ENCODE results near the gene PBRM1. TPM values are rescaled to one million over a fixed set of nuclear protein-coding genes. Genes with fewer than 3 reads are reported as not detected.

PBRM1 gene
- total RNA-seq, 1 donor from 2014 or later: 192 TPM

DNA sequence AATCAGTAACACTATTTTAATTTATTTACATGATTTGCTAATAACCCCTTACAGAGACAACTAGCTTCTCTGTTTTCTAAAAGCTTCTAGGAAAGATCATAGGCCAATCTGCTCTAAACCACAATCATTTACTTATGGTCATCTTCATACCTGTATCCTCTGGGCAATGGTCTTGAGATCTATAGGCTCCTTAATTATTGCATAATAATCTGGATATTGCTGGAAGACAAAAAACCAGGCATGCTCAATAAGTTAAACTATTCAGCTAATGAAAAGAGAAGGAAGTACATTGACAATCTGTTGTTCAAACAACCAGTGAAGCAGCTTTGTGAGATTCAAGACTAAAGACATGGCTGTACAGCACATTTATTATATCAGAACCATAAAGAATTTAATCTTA, 34.1 kb downstream of the PBRM1 start:
- TF ChIP-seq, protein P1, sequence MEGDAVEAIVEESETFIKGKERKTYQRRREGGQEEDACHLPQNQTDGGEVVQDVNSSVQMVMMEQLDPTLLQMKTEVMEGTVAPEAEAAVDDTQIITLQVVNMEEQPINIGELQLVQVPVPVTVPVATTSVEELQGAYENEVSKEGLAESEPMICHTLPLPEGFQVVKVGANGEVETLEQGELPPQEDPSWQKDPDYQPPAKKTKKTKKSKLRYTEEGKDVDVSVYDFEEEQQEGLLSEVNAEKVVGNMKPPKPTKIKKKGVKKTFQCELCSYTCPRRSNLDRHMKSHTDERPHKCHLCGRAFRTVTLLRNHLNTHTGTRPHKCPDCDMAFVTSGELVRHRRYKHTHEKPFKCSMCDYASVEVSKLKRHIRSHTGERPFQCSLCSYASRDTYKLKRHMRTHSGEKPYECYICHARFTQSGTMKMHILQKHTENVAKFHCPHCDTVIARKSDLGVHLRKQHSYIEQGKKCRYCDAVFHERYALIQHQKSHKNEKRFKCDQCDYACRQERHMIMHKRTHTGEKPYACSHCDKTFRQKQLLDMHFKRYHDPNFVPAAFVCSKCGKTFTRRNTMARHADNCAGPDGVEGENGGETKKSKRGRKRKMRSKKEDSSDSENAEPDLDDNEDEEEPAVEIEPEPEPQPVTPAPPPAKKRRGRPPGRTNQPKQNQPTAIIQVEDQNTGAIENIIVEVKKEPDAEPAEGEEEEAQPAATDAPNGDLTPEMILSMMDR (IDR thresholded peaks at IDR 0.05; ENCODE audit: partially characterized antibody, unreplicated experiment): no peak
- no peak overlapping the region for H3K27ac Mint-ChIP-seq (ENCODE audit: unreplicated experiment)
- no peak for DNase-seq
- peaks cover 6% of the 10 kb centered on the region for H3K36me3 Mint-ChIP-seq (ENCODE audit: unreplicated experiment)
- H3K27me3 Mint-ChIP-seq (ENCODE audit: unreplicated experiment): peaks cover 2% of the 10 kb centered on the region
- no peak overlapping the region for H3K4me3 Mint-ChIP-seq (ENCODE audit: unreplicated experiment)
- H3K4me1 Mint-ChIP-seq (ENCODE audit: low read depth, unreplicated experiment): no peaks in the 10 kb centered on the region
- no peaks in the 10 kb centered on the region for H3K9me3 Mint-ChIP-seq (ENCODE audit: unreplicated experiment)

DNA sequence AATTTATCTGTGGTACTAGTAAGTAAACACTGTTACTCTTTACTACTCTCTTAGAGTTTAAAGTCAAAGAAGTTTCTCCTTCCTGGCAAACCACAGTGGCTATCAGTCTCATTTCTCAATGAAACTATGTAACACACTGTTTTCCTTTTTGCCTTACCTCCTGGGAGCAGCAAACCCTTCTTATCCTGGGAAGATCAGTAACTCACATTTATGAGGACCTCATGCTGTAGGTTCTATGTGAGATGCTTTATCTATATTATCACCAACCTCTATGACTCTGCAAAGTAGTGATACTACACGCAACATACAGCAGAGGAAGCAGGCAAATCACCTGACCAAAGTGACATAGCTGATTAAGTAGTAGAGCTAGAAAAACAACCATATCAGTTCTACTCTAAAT, 35.3 kb downstream of the PBRM1 start:
- TF ChIP-seq, protein P1 (IDR thresholded peaks at IDR 0.05; ENCODE audit: partially characterized antibody, unreplicated experiment): no peak
- no peak overlapping the region for H3K4me3 Mint-ChIP-seq (ENCODE audit: unreplicated experiment)
- H3K4me1 Mint-ChIP-seq (ENCODE audit: low read depth, unreplicated experiment): no peaks in the 10 kb centered on the region
- no peak overlapping the region for H3K27ac Mint-ChIP-seq (ENCODE audit: unreplicated experiment)
- peaks cover 6% of the 10 kb centered on the region for H3K36me3 Mint-ChIP-seq (ENCODE audit: unreplicated experiment)
- no peaks in the 10 kb centered on the region for H3K9me3 Mint-ChIP-seq (ENCODE audit: unreplicated experiment)
- no peak for DNase-seq
- peaks cover 2% of the 10 kb centered on the region for H3K27me3 Mint-ChIP-seq (ENCODE audit: unreplicated experiment)

DNA sequence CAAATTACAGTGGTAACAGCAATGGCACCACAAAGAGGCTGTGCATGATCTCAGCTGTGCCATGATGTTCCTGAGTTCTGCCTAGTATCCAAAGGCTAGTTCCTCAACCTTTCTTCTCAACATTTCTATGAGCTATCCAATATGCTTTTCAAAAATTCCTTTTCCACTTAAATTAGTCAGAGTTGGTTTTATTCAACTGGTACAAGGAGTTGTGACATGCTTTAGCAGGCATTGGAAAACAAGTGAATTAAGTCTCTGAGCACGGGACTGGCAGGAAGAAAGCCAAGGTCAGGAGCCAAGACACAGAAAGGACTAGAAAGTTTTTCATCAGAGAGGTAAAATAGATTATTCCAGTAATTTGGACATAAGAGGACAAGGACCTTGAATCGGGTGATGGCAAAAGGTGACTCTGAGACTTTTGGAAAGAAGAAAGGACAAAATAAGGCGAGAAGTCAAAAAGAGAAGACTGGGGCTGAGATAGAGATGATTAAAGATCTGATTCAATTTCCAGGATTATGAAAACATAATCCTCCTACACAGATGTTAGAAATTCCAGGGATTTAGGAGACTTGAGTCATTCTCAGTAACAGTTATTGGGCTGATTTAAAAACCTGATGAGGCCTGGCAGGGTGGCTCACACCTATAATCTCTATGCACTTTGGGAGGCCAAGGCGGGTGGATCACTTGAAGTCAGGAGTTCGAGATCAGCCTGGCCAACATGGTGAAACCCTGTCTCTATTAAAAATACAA, 36.1 kb downstream of the PBRM1 start:
- Mint-ChIP-seq H3K27ac (ENCODE audit: unreplicated experiment) (no peak overlapping the region), H3K27me3 (ENCODE audit: unreplicated experiment) (peaks cover 2% of the 10 kb centered on the region), H3K36me3 (ENCODE audit: unreplicated experiment) (peaks cover 5% of the 10 kb centered on the region), H3K4me3 (ENCODE audit: unreplicated experiment) (no peak overlapping the region), H3K9me3 (ENCODE audit: unreplicated experiment) (no peaks in the 10 kb centered on the region), H3K4me1 (ENCODE audit: low read depth, unreplicated experiment) (no peaks in the 10 kb centered on the region)
- TF ChIP-seq, protein P1 (IDR thresholded peaks at IDR 0.05; ENCODE audit: partially characterized antibody, unreplicated experiment): no peak
- DNase-seq: no peak

DNA sequence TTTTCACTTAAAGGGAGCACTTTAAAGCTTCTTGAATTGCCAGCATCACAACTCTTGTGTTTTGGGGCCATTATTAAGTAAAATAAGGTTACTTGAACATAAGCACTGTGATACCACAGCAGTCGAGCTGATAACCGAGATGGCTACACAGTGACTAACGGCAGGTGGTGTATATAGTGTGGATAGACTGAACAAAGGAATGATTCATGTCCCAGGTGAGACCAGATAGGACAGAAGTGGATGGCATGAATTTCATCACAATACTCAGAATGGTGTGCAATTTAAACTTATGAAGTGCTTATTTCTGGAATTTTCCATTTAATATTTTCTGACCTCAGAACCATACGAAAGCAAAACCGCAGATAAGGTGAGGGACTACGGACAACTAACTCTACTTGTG, 40.2 kb downstream of the PBRM1 start:
- no peaks in the 10 kb centered on the region for H3K9me3 Mint-ChIP-seq (ENCODE audit: unreplicated experiment)
- peaks cover 2% of the 10 kb centered on the region for H3K27me3 Mint-ChIP-seq (ENCODE audit: unreplicated experiment)
- DNase-seq: no peak
- no peaks in the 10 kb centered on the region for H3K4me1 Mint-ChIP-seq (ENCODE audit: low read depth, unreplicated experiment)
- TF ChIP-seq, protein P1 (IDR thresholded peaks at IDR 0.05; ENCODE audit: partially characterized antibody, unreplicated experiment): no peak
- H3K27ac Mint-ChIP-seq (ENCODE audit: unreplicated experiment): no peak overlapping the region
- H3K4me3 Mint-ChIP-seq (ENCODE audit: unreplicated experiment): no peak overlapping the region
- H3K36me3 Mint-ChIP-seq (ENCODE audit: unreplicated experiment): no peaks in the 10 kb centered on the region

DNA sequence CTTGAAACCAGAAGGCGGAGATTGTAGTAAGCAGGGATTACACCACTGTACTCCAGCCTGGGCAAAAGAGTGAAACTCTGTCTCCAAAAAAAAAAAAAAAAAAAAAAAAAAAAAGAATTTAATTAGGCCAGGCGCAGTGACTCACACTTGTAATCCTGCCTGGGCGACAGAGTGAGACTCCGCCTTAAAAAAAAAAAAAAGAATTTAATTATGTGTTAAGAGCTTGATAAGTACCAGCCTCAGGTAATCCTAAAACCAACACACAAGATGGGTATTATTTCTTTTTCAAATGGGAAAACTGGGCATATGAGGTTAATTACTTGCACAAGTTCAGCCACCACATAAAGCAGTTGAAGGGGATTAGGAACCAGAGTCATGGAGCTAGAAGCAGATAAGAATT, 49.0 kb downstream of the PBRM1 start:
- Mint-ChIP-seq H3K36me3 (ENCODE audit: unreplicated experiment) (no peaks in the 10 kb centered on the region), H3K9me3 (ENCODE audit: unreplicated experiment) (no peaks in the 10 kb centered on the region), H3K27me3 (ENCODE audit: unreplicated experiment) (no peaks in the 10 kb centered on the region), H3K4me3 (ENCODE audit: unreplicated experiment) (no peak overlapping the region), H3K27ac (ENCODE audit: unreplicated experiment) (no peak overlapping the region), H3K4me1 (ENCODE audit: low read depth, unreplicated experiment) (no peaks in the 10 kb centered on the region)
- DNase-seq: no peak
- TF ChIP-seq, protein P1 (IDR thresholded peaks at IDR 0.05; ENCODE audit: partially characterized antibody, unreplicated experiment): no peak

All from glutamatergic neuron (in vitro differentiated cells).